HepG2 (cell line): ENCODE data around the gene LUC7L2. TPM values are rescaled to one million over a fixed set of nuclear protein-coding genes. Genes with fewer than 3 reads are reported as not detected.

ENCODE experiments used
- CREBL2 ChIP-seq: sonication (generic); formaldehyde crosslinking; IDR thresholded peaks from 2 replicates; pipeline ENCODE4 v1.8.1; 2023; ENCODE audit warnings: missing genetic modification reagents, mild to moderate bottlenecking, borderline replicate concordance
- FOXM1 ChIP-seq: sonication (generic); formaldehyde crosslinking; IDR thresholded peaks from 2 replicates; pipeline ENCODE4 v1.5.0; 2020; ENCODE audit warnings: missing genetic modification reagents
- GRHL1 ChIP-seq: sonication (generic); formaldehyde crosslinking; conservative IDR thresholded peaks from 2 replicates; pipeline ENCODE4 v1.8.0; 2022; ENCODE audit warnings: missing genetic modification reagents
- HHEX ChIP-seq: IDR thresholded peaks from 2 replicates; pipeline ENCODE4 v1.6.1; 2016; ENCODE audit warnings: control low read depth
- PITX1 ChIP-seq: sonication (generic); formaldehyde crosslinking; IDR thresholded peaks from 2 replicates; pipeline ENCODE4 v1.5.1; 2020; ENCODE audit warnings: mild to moderate bottlenecking, missing genetic modification reagents
- POLR2A ChIP-seq, 2 experiments: IDR thresholded peaks; 2 replicates each; pipeline ENCODE4 v1.6.1; 2011; ENCODE audit warnings: low read depth in 2 of 2, low read length in 2 of 2, mild to moderate bottlenecking in 1 of 2, moderate library complexity in 1 of 2; ENCODE audit not compliant: insufficient read depth in 1 of 2
- PRPF4 ChIP-seq: fragments of 200-400 bp; formaldehyde crosslinking; IDR thresholded peaks from 2 replicates; pipeline ENCODE4 v1.6.1; 2016; ENCODE audit warnings: low read length, low read depth; ENCODE audit not compliant: poor library complexity, severe bottlenecking
- REST ChIP-seq, 2 experiments: IDR thresholded peaks; 2 replicates each; pipeline ENCODE4 v1.6.1; 2011 to 2012; ENCODE audit warnings: low read length in 2 of 2, borderline replicate concordance in 1 of 2, low read depth in 1 of 2, mild to moderate bottlenecking in 1 of 2, moderate library complexity in 1 of 2
- TGIF2 ChIP-seq: IDR thresholded peaks from 2 replicates; pipeline ENCODE4 v1.6.1; 2016; ENCODE audit warnings: control low read depth, missing compliant biosample characterization
- YEATS4 ChIP-seq: sonication (generic); formaldehyde crosslinking; IDR thresholded peaks from 2 replicates; pipeline ENCODE4 v1.4.0; 2020; ENCODE audit warnings: missing genetic modification reagents, borderline replicate concordance
- ZBTB37 ChIP-seq: sonication (generic); formaldehyde crosslinking; IDR thresholded peaks from 2 replicates; pipeline ENCODE4 v1.4.0; 2020; ENCODE audit warnings: mild to moderate bottlenecking, missing genetic modification reagents
- ZNF101 ChIP-seq: sonication (generic); formaldehyde crosslinking; IDR thresholded peaks from 2 replicates; pipeline ENCODE4 v1.4.0; 2020; ENCODE audit warnings: mild to moderate bottlenecking, low read depth, missing genetic modification reagents, borderline replicate concordance
- ZNF224 ChIP-seq: sonication (generic); formaldehyde crosslinking; IDR thresholded peaks from 2 replicates; pipeline ENCODE4 v1.5.0; 2020; ENCODE audit warnings: mild to moderate bottlenecking, missing genetic modification reagents
- ZNF280D ChIP-seq: sonication (generic); formaldehyde crosslinking; IDR thresholded peaks from 2 replicates; pipeline ENCODE4 v1.5.1; 2020; ENCODE audit warnings: mild to moderate bottlenecking, missing genetic modification reagents
- ZNF510 ChIP-seq: sonication (generic); formaldehyde crosslinking; IDR thresholded peaks from 2 replicates; pipeline ENCODE4 v1.4.0; 2020; ENCODE audit warnings: low read depth, mild to moderate bottlenecking, missing genetic modification reagents
- ZNF616 ChIP-seq: sonication (generic); formaldehyde crosslinking; IDR thresholded peaks from 2 replicates; pipeline ENCODE4 v1.5.0; 2020; ENCODE audit warnings: low read depth, mild to moderate bottlenecking, missing genetic modification reagents
- ZNF674 ChIP-seq: sonication (generic); formaldehyde crosslinking; IDR thresholded peaks from 2 replicates; pipeline ENCODE4 v1.5.0; 2020; ENCODE audit warnings: low read depth, mild to moderate bottlenecking, missing genetic modification reagents
- ZNF720 ChIP-seq: sonication (generic); formaldehyde crosslinking; IDR thresholded peaks from 2 replicates; pipeline ENCODE4 v1.4.0; 2020; ENCODE audit warnings: missing genetic modification reagents
- polyA plus RNA-seq, 8 experiments: library from polyadenylated mRNA; depleted of rRNA in 3 of 8; stranded (reverse) in 7 of 8; unstranded in 1 of 8; fragments of >200 nt; fragmentation: Illumina TruSeq in 4 of 8; extraction: Trizol in 4 of 8; gene quantifications; 2 replicates each; pipeline versions ENCODE4 v1.2.1 to v1.2.3, GENCODE V29; 2011 to 2016; ENCODE audit warnings: low read depth in 4 of 8, missing spikeins in 1 of 8, mixed read lengths in 1 of 8; ENCODE audit not compliant: insufficient read depth in 1 of 8
- total RNA-seq, 5 experiments: library from RNA; depleted of rRNA; stranded (reverse); fragments of >200 nt; fragmentation: Illumina TruSeq; extraction: Trizol; gene quantifications; 2 replicates each; pipeline ENCODE4 v1.2.3, GENCODE V29; 2016; ENCODE audit warnings: low read depth in 1 of 5

The LUC7L2 gene
- total and polyA plus RNA-seq, 2 of the 13 experiments (the other 11 are each of a cell fraction or from before 2014, with no cell fraction given) = 17.9 to 50.7 TPM

GRCh38 chr7:139359366-139360209 lies at the start of gene LUC7L2 (continued):
- TF ChIP-seq ZNF720 (CRISPR knock-in tag) (no peak), ZNF101 (CRISPR knock-in tag) (0 out of 2 replicates have a peak, but pooled peaks have one; percentile 63), PRPF4 (no peak), HHEX (CRISPR knock-in tag) (no peak), YEATS4 (CRISPR knock-in tag) (peak; percentile 76), ZNF674 (0 out of 2 replicates have a peak, but pooled peaks have one; percentile 1), REST (IDR thresholded peaks at IDR 0.05; ENCODE audit: borderline replicate concordance in 1 of 2, low read depth in 1 of 2, low read length in 2 of 2) (peak in 1 of 2 experiments; percentile 48; a peak in 1 of 4 replicates), GRHL1 (CRISPR knock-in tag) (no peak), PITX1 (peak; percentile 57), ZNF510 (peak; percentile 81), ZNF224 (CRISPR knock-in tag) (no peak), ZNF616 (no peak; the same call in 1 of the 2 replicates), TGIF2 (CRISPR knock-in tag) (0 out of 2 replicates have a peak, but pooled peaks have one; percentile 17), ZBTB37 (0 out of 2 replicates have a peak, but pooled peaks have one; percentile 2), FOXM1 (CRISPR knock-in tag) (no peak), CREBL2 (0 out of 2 replicates have a peak, but pooled peaks have one; percentile 8), POLR2A (IDR thresholded peaks at IDR 0.05; ENCODE audit: insufficient read depth in 1 of 2, low read depth in 2 of 2, low read length in 2 of 2) (peak; percentile 93 to 98), ZNF280D (peak; percentile 83)
